Nephron progenitor cell (in vitro differentiated cells): Measurements from ENCODE around the gene PRAF2.

Experiments used
- DNase-seq: peaks from one replicate; pipeline ENCODE4 v3.0.0; 2021
- H3K27ac Mint-ChIP-seq: 2 replicates; pipeline ENCODE4 v1.8.0; 2021; ENCODE audit warnings: mild to moderate bottlenecking, moderate library complexity, mixed read lengths
- H3K27me3 Mint-ChIP-seq: 2 replicates; pipeline ENCODE4 v1.8.0; 2021; ENCODE audit warnings: mild to moderate bottlenecking, low read depth, mixed read lengths; ENCODE audit not compliant: poor library complexity
- H3K36me3 Mint-ChIP-seq: 2 replicates; pipeline ENCODE4 v1.8.0; 2021; ENCODE audit warnings: low read depth, mixed read lengths
- H3K4me1 Mint-ChIP-seq: 2 replicates; pipeline ENCODE4 v1.8.0; 2021; ENCODE audit warnings: mixed read lengths
- H3K4me3 Mint-ChIP-seq: 2 replicates; pipeline ENCODE4 v1.8.0; 2021; ENCODE audit warnings: mild to moderate bottlenecking, moderate library complexity, mixed read lengths
- H3K9me3 Mint-ChIP-seq: 2 replicates; pipeline ENCODE4 v1.8.0; 2021; ENCODE audit warnings: mild to moderate bottlenecking, moderate library complexity, mixed read lengths
- CTCF ChIP-seq: fragments of 200-600 bp; sonication (generic); IDR thresholded peaks from 2 replicates; pipeline ENCODE4 v1.5.0; 2021; ENCODE audit warnings: antibody characterized with exemption

Gene PRAF2

DNA sequence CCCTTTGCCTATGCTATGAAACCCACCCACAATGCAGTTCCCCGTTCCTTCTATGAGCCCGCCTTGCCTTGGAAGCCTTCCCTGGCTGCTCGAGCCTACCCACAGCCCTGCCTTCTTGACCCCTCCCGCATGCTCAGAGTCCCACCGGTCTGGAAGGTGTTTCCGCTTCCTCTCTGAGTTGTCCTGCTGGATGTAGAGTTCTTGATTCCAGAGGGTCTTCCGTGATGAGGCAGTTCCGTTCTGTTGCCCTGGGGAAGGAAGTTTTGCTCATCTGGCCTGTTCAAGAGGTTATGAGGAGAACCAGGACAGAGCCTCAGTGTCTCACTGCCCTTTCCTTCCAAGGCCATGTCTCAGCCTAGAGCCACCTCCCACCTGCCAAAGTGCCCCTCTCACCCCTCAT lies 42.3 kb upstream of the PRAF2 start:
- TF ChIP-seq CTCF, result no peak
- Mint-ChIP-seq H3K36me3 (peaks cover 42% of the 10 kb centered on the region), H3K4me1 (no peaks in the 10 kb centered on the region), H3K4me3 (no peak overlapping the region), H3K9me3 (peaks cover 47% of the 10 kb centered on the region), H3K27ac (no peak overlapping the region), H3K27me3 (peaks cover 8% of the 10 kb centered on the region)
- no peak for DNase-seq

GRCh38 chrX:49111791-49112190 lies 38.0 kb upstream of the PRAF2 start:
- no peak for DNase-seq
- no peak overlapping the region for H3K27ac Mint-ChIP-seq
- no peak for TF ChIP-seq CTCF
- no peaks in the 10 kb centered on the region for H3K4me1 Mint-ChIP-seq
- no peak overlapping the region for H3K4me3 Mint-ChIP-seq
- H3K27me3 Mint-ChIP-seq, result peaks cover 8% of the 10 kb centered on the region
- H3K9me3 Mint-ChIP-seq, result peaks cover 42% of the 10 kb centered on the region
- peaks cover 39% of the 10 kb centered on the region for H3K36me3 Mint-ChIP-seq

GRCh38 chrX:49110417-49110816 lies 36.6 kb upstream of the PRAF2 start:
- Mint-ChIP-seq H3K27me3 (peaks cover 2% of the 10 kb centered on the region), H3K4me1 (no peaks in the 10 kb centered on the region), H3K27ac (no peak overlapping the region), H3K36me3 (peaks cover 26% of the 10 kb centered on the region), H3K9me3 (peaks cover 35% of the 10 kb centered on the region), H3K4me3 (no peak overlapping the region)
- no peak for TF ChIP-seq CTCF
- DNase-seq, result no peak

- Mint-ChIP-seq H3K27me3 (peaks cover 2% of the 10 kb centered on the region), H3K9me3 (peaks cover 38% of the 10 kb centered on the region), H3K4me1 (no peaks in the 10 kb centered on the region), H3K36me3 (peaks cover 20% of the 10 kb centered on the region), H3K4me3 (no peak overlapping the region), H3K27ac (no peak overlapping the region)
- TF ChIP-seq CTCF, result no peak
- DNase-seq, result no peak
These were observed 34.8 kb upstream of the PRAF2 start for GRCh38 chrX:49108641-49109040.

GRCh38 chrX:49106930-49107329 lies 33.1 kb upstream of the PRAF2 start:
- peak; percentile 25 for DNase-seq
- H3K27me3 Mint-ChIP-seq, result no peaks in the 10 kb centered on the region
- peaks cover 14% of the 10 kb centered on the region for H3K36me3 Mint-ChIP-seq
- peaks cover 45% of the 10 kb centered on the region for H3K9me3 Mint-ChIP-seq
- H3K27ac Mint-ChIP-seq, result no peak overlapping the region
- H3K4me1 Mint-ChIP-seq, result peaks cover 12% of the 10 kb centered on the region
- no peak overlapping the region for H3K4me3 Mint-ChIP-seq
- peak; percentile 30 for TF ChIP-seq CTCF

DNA sequence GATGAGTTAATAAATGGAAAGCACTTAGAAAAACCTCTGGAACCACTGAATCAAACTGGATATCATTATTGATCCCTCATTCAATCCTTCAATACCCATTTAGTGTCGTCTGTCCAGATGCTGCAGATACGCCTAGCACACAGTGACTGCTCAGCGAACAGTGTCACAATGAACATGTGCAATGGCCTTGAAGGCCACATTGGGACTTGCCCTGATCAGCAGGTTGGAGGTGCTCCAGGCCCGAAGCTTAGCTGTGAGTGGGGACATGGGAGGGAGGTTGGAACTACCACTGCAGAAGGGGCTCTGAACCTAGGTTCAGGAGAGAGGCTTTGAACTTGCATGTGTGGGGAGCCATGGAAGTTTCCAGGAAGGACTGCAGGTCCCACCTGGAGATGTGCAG lies 32.5 kb upstream of the PRAF2 start:
- Mint-ChIP-seq H3K36me3 (peaks cover 14% of the 10 kb centered on the region), H3K27ac (no peak overlapping the region), H3K4me3 (no peak overlapping the region), H3K9me3 (peaks cover 49% of the 10 kb centered on the region), H3K4me1 (peaks cover 19% of the 10 kb centered on the region), H3K27me3 (no peaks in the 10 kb centered on the region)
- no peak for DNase-seq
- no peak for TF ChIP-seq CTCF
